ENCODE measurements around the gene MRFAP1.

The MRFAP1 gene

GRCh38 chr4:6640292-6641163, at the start of gene MRFAP1:
Gene MRFAP1 (plus strand): TSS chr4:6640685. CDS start chr4:6640863, 178 bp downstream.
- peak; percentile 89 for DNase-seq

- peak; percentile 35 for DNase-seq
These were observed 49.2 kb upstream of the MRFAP1 start for GRCh38 chr4:6591313-6591712.

- DNase-seq: no peak
These were observed 48.7 kb upstream of the MRFAP1 start for GRCh38 chr4:6591781-6592180.

- DNase-seq: no peak
These were observed 47.5 kb upstream of the MRFAP1 start for GRCh38 chr4:6592804-6593563.

GRCh38 chr4:6594341-6594740, 46.1 kb upstream of the MRFAP1 start:
- no peak for DNase-seq

GRCh38 chr4:6594826-6595355, 45.6 kb upstream of the MRFAP1 start:
- no peak for DNase-seq

- DNase-seq: peak; percentile 21
These were observed 44.5 kb upstream of the MRFAP1 start for GRCh38 chr4:6595897-6596537.

GRCh38 chr4:6596948-6597347, 43.5 kb upstream of the MRFAP1 start:
- DNase-seq: no peak

GRCh38 chr4:6598127-6598526, 42.4 kb upstream of the MRFAP1 start:
- DNase-seq: no peak

GRCh38 chr4:6598641-6599040, 41.8 kb upstream of the MRFAP1 start:
- DNase-seq: no peak

- DNase-seq: no peak
These were observed 38.7 kb upstream of the MRFAP1 start for GRCh38 chr4:6601661-6602250.

GRCh38 chr4:6602289-6602688, 38.2 kb upstream of the MRFAP1 start:
- no peak for DNase-seq

GRCh38 chr4:6603128-6603527, 37.4 kb upstream of the MRFAP1 start:
- no peak for DNase-seq

- no peak for DNase-seq
These were observed 35.4 kb upstream of the MRFAP1 start for GRCh38 chr4:6605114-6605513.

GRCh38 chr4:6605605-6606004, 34.9 kb upstream of the MRFAP1 start:
- DNase-seq: no peak

GRCh38 chr4:6606465-6607235, 33.8 kb upstream of the MRFAP1 start:
- no peak for DNase-seq

- DNase-seq: no peak
These were observed 33.0 kb upstream of the MRFAP1 start for GRCh38 chr4:6607368-6608055.

GRCh38 chr4:6608758-6609414, 31.6 kb upstream of the MRFAP1 start:
- no peak for DNase-seq

GRCh38 chr4:6609415-6610079, 30.9 kb upstream of the MRFAP1 start:
- DNase-seq: no peak

GRCh38 chr4:6610856-6611430, 29.5 kb upstream of the MRFAP1 start:
- DNase-seq: no peak
